IPS-NIHi7 (cell line): ENCODE measurements around the gene CEP128.
"Not testable (repeated sequence)": the region's sequence is repeated elsewhere in the genome, so short reads cannot be mapped to it uniquely, and the experiment has no call there.

Experiments used
- DNase-seq: peaks from one replicate; pipeline ENCODE4 v3.0.0; 2012; ENCODE audit warnings: mixed read lengths; ENCODE audit errors: extremely low spot score

Gene CEP128

GRCh38 chr14:80953211-80953610 lies 11.7 kb upstream of the CEP128 start:
- DNase-seq, result not testable (repeated sequence)

DNA sequence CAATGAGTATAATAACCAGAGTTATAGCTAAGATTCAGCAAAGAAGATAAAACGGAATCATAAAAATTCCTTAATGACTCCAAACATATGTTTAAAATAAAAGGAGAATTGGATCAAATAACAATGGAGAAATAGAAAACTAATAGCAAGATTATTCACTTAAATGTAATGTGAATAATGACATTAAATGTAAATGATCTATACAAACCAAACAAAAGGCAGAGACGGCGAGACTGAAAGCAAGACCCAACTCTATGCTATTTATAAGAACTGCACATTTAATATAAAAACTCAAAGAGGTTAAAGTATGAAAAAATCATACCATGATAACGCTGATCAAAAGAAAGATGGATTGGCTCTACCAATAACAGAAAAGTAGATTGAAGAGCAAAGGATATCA lies 10.0 kb upstream of the CEP128 start:
- no peak for DNase-seq

- DNase-seq, result no peak
Measured at GRCh38 chr14:80948291-80948690, 6.8 kb upstream of the CEP128 start.

- DNase-seq, result no peak
Measured at GRCh38 chr14:80946797-80947196, 5.3 kb upstream of the CEP128 start.

GRCh38 chr14:80946187-80946586 lies 4.6 kb upstream of the CEP128 start:
- DNase-seq, result no peak

DNA sequence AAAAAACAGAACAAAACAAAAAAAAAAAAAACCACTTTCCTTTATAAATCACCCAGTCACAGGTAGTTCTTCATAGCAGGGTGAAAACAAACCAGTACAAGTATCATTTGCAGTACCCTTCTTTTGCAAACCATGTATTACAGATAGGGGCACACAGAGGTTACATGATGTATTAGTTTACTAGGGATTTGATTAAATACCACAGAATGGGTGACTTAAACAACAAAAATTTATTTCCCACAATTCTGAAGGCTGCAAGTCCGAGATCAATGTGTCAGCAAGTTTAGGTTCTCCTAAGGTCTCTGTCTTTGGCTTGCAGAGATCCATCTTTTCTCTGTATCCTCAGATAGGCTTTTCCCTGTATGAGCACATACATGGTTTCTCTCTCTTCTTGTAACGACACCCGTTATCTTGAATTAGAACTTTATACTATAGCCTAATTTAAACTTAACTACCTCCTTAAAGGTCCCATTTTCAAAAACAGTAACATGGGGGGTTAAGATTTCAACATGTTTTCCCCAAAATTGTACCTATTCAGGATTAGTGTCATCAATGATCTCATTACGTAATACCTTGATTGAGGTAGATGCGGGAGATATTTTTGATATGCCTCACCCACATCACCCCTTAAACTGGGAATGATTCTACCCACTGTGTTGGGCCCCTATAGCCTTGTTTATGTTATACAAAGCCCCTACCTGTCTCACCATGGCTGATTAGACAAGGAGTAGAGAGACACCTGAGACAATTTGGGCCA lies 3.5 kb upstream of the CEP128 start:
- no peak for DNase-seq

- DNase-seq, result no peak
Measured at GRCh38 chr14:80942191-80942600, 658 bp upstream of the CEP128 start.

- DNase-seq, result no peak
Measured at GRCh38 chr14:80940146-80940545, 1.4 kb downstream of the CEP128 start.

GRCh38 chr14:80933686-80934085 lies 7.9 kb downstream of the CEP128 start:
- no peak for DNase-seq

DNA sequence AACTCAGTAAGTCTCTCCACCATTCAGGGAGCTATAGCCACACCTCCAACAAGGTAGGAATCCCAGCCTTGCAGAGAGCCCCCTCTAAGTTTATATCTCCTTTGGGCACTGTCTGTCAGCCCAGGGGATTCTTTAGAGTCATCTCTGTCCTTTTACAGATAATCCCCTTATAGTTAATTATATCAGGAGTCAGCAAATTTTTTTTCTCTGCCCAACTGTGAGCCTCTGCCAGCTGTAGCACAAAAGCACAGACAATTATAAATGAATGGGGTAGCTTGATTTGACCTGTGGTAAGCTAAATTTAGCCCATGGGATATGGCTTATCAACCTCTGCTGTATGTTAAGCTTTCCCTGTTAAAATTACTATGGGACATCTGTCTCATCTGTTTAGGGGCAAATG lies 8.3 kb downstream of the CEP128 start:
- no peak for DNase-seq

DNA sequence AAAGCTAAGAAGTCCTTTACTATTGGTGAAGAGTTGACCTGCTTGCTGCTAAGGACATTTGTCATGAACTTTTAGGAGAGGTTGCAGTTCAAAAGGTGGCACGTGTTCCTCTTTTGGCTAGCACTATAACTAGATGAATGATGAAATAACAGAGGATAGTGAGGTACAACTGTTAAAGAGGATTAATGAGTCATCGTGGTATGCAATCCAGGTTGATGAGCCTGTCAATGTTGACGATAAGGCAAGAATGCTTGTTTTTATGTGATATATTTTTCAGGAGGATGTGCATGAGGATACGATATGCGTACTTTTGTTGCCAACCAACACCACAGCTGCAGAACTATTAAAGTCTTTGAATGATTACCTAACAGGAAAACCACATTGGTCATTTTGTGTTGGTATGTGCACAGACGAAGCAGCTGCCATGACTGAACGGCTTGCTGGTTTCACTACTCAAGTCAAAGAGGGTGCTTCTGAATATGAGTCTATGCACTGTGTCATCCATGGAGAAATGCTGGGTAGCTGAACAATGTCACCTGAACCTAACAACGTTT lies 10.6 kb downstream of the CEP128 start:
- no peak for DNase-seq

GRCh38 chr14:80930095-80930494 lies 11.4 kb downstream of the CEP128 start:
- no peak for DNase-seq

- DNase-seq, result peak; percentile 28
Measured at GRCh38 chr14:80927083-80927989, 14.2 kb downstream of the CEP128 start.

DNA sequence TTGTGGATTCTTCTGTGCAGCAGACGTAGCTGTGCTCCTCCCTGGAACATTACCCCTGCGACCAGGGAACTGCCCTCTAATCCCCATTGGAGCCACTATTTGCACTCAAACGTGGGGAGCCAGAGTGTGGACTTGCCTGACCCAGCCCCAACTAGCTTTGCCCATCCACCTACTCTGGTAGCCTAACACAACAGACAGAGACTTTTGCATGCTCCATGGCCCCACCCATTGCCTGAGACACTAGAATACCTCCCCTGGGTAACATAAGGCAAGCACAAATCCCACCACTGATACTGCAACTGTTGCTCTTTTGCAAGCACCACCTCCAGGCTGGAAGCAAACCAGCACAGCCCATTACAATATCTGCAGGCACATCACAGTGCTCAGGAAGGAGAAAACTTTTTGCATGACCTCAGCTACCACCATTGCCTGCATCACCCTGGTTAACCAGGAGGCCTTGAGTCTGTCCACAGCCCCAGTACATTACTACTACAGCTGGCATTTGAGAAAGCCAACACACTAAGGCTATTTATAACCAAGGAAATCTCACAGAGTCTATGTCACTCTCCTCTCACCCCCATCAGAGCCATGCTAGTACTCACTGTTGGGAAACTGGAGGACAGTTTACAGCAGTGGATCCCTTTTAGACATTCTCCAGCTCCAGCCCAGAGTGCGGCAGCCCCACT lies 15.0 kb downstream of the CEP128 start:
- no peak for DNase-seq

DNA sequence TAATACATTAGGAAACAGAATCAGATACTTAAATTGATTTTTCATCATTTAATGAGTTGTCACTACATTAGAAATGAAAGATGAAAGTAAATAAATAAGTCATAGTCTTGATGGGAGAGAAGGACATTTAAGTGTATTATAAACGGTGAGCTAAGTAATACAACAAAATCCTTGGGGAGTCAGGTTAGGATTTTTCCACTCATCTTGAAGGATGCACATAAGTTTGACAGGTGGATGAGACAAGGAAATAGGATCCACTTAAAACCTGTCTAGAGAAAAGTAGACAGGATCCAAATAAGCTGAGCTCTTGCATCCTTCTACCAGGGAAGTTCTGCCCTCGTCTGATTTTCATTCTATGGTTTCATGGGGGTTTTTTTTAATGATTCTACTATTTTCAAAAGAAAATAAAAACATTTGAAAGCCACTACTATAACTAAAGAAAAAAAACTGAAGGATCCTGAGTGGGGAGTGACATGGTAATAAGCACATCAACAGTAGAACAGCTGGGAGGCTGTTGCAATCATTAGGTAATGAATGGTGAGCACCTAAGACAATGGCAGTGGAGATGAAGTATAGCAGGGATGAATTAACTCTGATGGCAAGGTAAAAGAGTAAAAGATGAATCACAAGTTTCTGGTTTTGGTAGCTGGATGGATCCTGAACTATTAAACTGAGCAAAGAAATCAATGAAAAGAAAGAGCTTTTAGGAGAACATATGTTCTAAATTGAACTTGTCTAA lies 17.0 kb downstream of the CEP128 start:
- DNase-seq, result no peak

GRCh38 chr14:80923368-80923767 lies 18.2 kb downstream of the CEP128 start:
- DNase-seq, result no peak

GRCh38 chr14:80919622-80920021 lies 21.9 kb downstream of the CEP128 start:
- no peak for DNase-seq

DNA sequence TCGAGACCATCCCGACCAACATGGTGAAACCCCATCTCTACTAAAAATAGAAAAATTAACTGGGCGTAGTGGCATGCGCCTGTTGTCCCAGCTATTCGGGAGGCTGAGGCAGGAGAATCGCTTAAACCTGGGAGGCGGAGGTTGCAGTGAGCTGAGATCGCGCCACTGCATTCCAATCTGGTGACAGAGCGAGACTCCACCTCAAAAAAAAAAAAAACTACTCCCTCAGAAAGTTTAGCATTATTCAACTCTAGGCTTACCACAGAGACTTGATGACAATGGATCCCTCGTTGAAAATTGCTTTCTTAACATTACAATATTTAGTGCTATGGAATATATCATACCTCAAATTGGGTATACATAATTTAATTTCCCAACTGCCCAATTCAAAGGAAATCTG lies 29.5 kb downstream of the CEP128 start:
- not testable (repeated sequence) for DNase-seq

DNA sequence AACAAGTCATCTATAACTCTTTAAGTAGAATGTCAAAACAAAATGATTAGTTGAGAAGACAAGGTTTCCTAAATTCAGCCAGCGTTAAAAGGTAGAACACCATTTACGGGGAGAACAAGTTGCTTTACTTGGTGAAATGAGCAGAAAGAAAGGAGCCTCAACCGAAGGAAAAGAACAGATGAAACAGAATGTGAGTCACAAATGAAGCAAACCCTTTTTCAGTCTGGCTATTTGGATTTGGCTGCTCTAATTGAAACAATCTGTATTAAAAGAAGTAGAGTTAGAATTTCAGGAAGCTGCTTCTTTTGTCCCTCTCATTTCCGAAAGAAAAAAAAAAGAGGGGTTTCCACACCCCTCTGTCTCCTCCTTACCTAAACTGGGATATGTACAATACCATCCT lies 34.6 kb downstream of the CEP128 start:
- no peak for DNase-seq

DNA sequence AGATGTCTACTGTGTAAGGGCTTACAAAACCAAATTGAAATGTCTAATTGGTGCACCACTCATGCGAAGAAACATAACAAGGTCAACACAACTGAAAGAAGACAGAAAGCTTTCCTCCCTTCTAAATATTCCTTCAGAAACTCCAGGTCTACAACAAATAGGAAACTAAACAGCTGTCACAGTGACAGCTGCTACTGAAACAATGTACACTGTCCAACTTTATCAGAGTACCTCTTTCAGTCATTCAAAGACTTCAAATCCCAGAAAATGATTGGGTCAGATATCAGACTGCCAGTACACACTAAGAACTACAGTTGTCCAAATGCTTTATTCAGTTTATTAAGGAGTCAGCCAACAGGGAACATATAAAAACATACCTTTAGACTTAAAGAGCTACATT lies 35.2 kb downstream of the CEP128 start:
- DNase-seq, result no peak

DNA sequence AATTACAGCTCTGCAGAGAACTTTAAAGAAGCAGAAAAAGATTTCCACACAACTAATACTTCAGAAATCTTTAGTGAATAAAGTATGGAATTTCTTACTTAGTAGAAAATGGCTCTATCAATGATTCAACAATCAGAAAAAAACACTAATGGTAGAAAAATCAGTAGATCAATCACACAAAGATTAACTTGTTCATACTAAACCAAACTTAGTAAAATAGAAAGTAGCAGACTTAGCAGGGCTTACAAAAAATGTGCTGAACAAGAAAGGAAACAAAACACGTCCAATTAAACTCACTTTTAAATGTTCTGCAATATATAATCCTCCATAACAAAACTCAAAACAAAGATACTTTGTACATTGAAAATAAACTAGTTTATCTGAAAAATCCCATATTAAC lies 38.9 kb downstream of the CEP128 start:
- DNase-seq, result no peak
